MCF 10A (cell line): ENCODE data around the gene DYDC2. TPM values are rescaled to one million over a fixed set of nuclear protein-coding genes. Genes with fewer than 3 reads are reported as not detected.

Experiments
- BruUV-seq: library from RNA; stranded (reverse); fragments of 400-500 nt; replicated peaks from 2 replicates; lab custom pipeline; 2021; lab: Mats Ljungman, UMichigan
- CTCF ChIA-PET: fragments of 300-600 bp; sonication (Branson Sonifier 250); formaldehyde crosslinking; extraction: SDS; loops from one replicate; lab custom pipeline; 2021; ENCODE audit warnings: antibody characterized with exemption, inconsistent platforms; lab: Yijun Ruan, JAX
- POLR2A ChIA-PET: fragments of 300-600, 350-650 bp; sonication (Branson Sonifier 250); formaldehyde crosslinking; extraction: SDS; loops from one replicate; lab custom pipeline; 2020; ENCODE audit warnings: antibody characterized with exemption, inconsistent platforms; lab: Yijun Ruan, JAX
- DNase-seq: peaks from one replicate; pipeline ENCODE4 v3.0.0-alpha.2; 2018; ENCODE audit not compliant: unreplicated experiment
- H3K27ac Mint-ChIP-seq: one replicate; pipeline ENCODE4 v1.8.0; 2022; ENCODE audit warnings: mild to moderate bottlenecking, low read depth, mixed read lengths; ENCODE audit not compliant: unreplicated experiment
- H3K27me3 Mint-ChIP-seq: one replicate; pipeline ENCODE4 v1.8.0; 2022; ENCODE audit warnings: mixed read lengths; ENCODE audit not compliant: insufficient read depth, unreplicated experiment
- H3K36me3 Mint-ChIP-seq: one replicate; pipeline ENCODE4 v1.8.0; 2022; ENCODE audit warnings: mild to moderate bottlenecking, moderate library complexity, mixed read lengths; ENCODE audit not compliant: insufficient read depth, unreplicated experiment
- H3K4me1 Mint-ChIP-seq: one replicate; pipeline ENCODE4 v1.8.0; 2022; ENCODE audit warnings: mixed read lengths; ENCODE audit not compliant: insufficient read depth, unreplicated experiment
- H3K4me3 Mint-ChIP-seq: one replicate; pipeline ENCODE4 v1.8.0; 2022; ENCODE audit warnings: mild to moderate bottlenecking, moderate library complexity, mixed read lengths; ENCODE audit not compliant: unreplicated experiment
- H3K9me3 Mint-ChIP-seq: one replicate; pipeline ENCODE4 v1.8.0; 2022; ENCODE audit warnings: mixed read lengths; ENCODE audit not compliant: unreplicated experiment
- CTCF ChIP-seq: fragments of 200-600 bp; IDR thresholded peaks from one replicate; pipeline ENCODE4 v1.8.0; 2022; ENCODE audit warnings: antibody characterized with exemption, mild to moderate bottlenecking; ENCODE audit not compliant: unreplicated experiment
- intact Hi-C: fragments of 100-400 bp; cut with micrococcal nuclease; formaldehyde crosslinking; loops from 2 replicates; pipeline ENCODE4 v1.14.1; 2022
- total RNA-seq: library from RNA; stranded (reverse); gene quantifications from 2 replicates; pipeline ENCODE4 v1.2.3, GENCODE V29; 2022

The DYDC2 gene
- total RNA-seq, 1 experiment from 2014 or later, result not detected

- no peak for TF ChIP-seq CTCF
- intact Hi-C loops, result no loop called here
- H3K9me3 Mint-ChIP-seq, result no peaks in the 10 kb centered on the region
- peaks cover 25% of the 10 kb centered on the region for H3K4me1 Mint-ChIP-seq
- BruUV-seq, result no TSS peak
- no peaks in the 10 kb centered on the region for H3K27me3 Mint-ChIP-seq
- H3K36me3 Mint-ChIP-seq, result peaks cover 8% of the 10 kb centered on the region
- ChIA-PET CTCF (interaction anchor here (0.7 to 2.0 kb wide), 5 partner anchors 30 to 98 kb away, joined by 3 to 8 read pairs (median 4); no protein-coding TSS in a partner anchor), POLR2A (no interaction called here)
- DNase-seq, result no peak
- no peak overlapping the region for H3K27ac Mint-ChIP-seq
- H3K4me3 Mint-ChIP-seq, result peak overlapping the region; percentile 69
These were observed 51.2 kb downstream of the DYDC2 start for GRCh38 chr10:80407812-80408241.

GRCh38 chr10:80408242-80409101 is 51.9 kb downstream of the DYDC2 start, which contains the start of gene PRXL2A:
Gene PRXL2A, plus strand, starts transcription at chr10:80408551. Its CDS starts 11,917 bp downstream, at chr10:80420468.
- Mint-ChIP-seq H3K4me1 (peaks cover 32% of the 10 kb centered on the region), H3K27me3 (no peaks in the 10 kb centered on the region), H3K27ac (no peak within 1 kb of the TSS), H3K9me3 (no peaks in the 10 kb centered on the region), H3K36me3 (peaks cover 8% of the 10 kb centered on the region), H3K4me3 (peak within 1 kb of the TSS; percentile 69)
- TF ChIP-seq CTCF, result no peak
- no TSS peak for BruUV-seq
- peak; percentile 45 for DNase-seq
- ChIA-PET CTCF (interaction anchor here (0.7 to 4.0 kb wide), 4 partner anchors 31 to 48 kb away, joined by 3 to 24 read pairs (median 6); no protein-coding TSS in a partner anchor), POLR2A (no interaction called here)
- intact Hi-C loops, result no loop called here

- no peak for DNase-seq
- intact Hi-C loops, result no loop called here
- ChIA-PET CTCF (interaction anchor here (0.9 to 4.0 kb wide), 2 partner anchors 26 to 35 kb away, joined by 3 to 24 read pairs; no protein-coding TSS in a partner anchor), POLR2A (no interaction called here)
- TF ChIP-seq CTCF, result no peak
- Mint-ChIP-seq H3K9me3 (no peaks in the 10 kb centered on the region), H3K27ac (no peak overlapping the region), H3K4me1 (peaks cover 37% of the 10 kb centered on the region), H3K27me3 (no peaks in the 10 kb centered on the region), H3K36me3 (peaks cover 8% of the 10 kb centered on the region), H3K4me3 (peak overlapping the region; percentile 69)
- BruUV-seq, result no TSS peak
These were observed 52.5 kb downstream of the DYDC2 start for GRCh38 chr10:80409121-80409520.

- POLR2A ChIA-PET, result interaction anchor here (0.6 to 1.8 kb wide), 4 partner anchors 10 to 27 kb away, joined by 3 to 5 read pairs (median 3); no protein-coding TSS in a partner anchor
These were observed 53.5 kb downstream of the DYDC2 start for GRCh38 chr10:80410122-80410521.

More at GRCh38 chr10:80410122-80410521, 53.5 kb downstream of the DYDC2 start:
- Mint-ChIP-seq H3K9me3 (no peaks in the 10 kb centered on the region), H3K4me3 (no peak overlapping the region), H3K27ac (no peak overlapping the region), H3K4me1 (peaks cover 37% of the 10 kb centered on the region), H3K36me3 (peaks cover 8% of the 10 kb centered on the region), H3K27me3 (no peaks in the 10 kb centered on the region)
- intact Hi-C loops, result no loop called here
- TF ChIP-seq CTCF, result no peak
- BruUV-seq, result no TSS peak
- no peak for DNase-seq
- CTCF ChIA-PET, result interaction anchor here (4.0 kb wide), 1 partner anchor 34 kb away, joined by 24 read pairs; no protein-coding TSS in a partner anchor
